ENCODE data around the gene MYO1D.
"Not testable (repeated sequence)": the region's sequence is repeated elsewhere in the genome, so short reads cannot be mapped to it uniquely, and the experiment has no call there.

MYO1D gene

GRCh38 chr17:32822996-32823395 lies 53.9 kb downstream of the MYO1D start:
- ChIA-PET CTCF (no interaction called here), POLR2A (no interaction called here)
- no peak overlapping the region for H3K4me3 ChIP-seq (ENCODE audit: low read depth, low read length)
- no peak for TF ChIP-seq CTCF (IDR thresholded peaks at IDR 0.05; ENCODE audit: insufficient read depth, low read length, missing control alignments)
- no peak for DNase-seq (ENCODE audit: low read depth, low spot score)

GRCh38 chr17:32821987-32822934 lies 54.7 kb downstream of the MYO1D start:
- H3K4me3 ChIP-seq (ENCODE audit: low read depth, low read length); CTCF ChIA-PET; POLR2A ChIA-PET; DNase-seq (ENCODE audit: low read depth, low spot score): not testable (repeated sequence)

DNA sequence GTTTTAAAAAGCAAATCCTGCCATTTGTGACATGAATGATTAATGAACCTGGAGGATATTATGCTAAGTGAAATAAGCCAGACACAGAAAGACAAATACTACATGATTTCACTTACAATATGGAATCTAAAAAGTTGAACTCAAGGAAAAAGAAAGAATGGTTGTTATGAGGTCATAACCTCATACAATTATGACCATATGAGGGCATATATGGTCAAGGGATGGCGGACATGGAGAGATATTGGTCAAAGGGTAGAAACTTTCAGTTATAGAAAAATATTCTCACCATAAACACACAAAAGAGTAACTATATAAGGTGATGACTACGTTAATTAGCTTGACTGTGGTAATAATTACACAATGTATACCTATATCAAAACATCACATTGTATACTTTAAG lies 56.5 kb downstream of the MYO1D start:
- H3K4me3 ChIP-seq (ENCODE audit: low read depth, low read length): no peak overlapping the region
- TF ChIP-seq CTCF (IDR thresholded peaks at IDR 0.05; ENCODE audit: insufficient read depth, low read length, missing control alignments): no peak
- no peak for DNase-seq (ENCODE audit: low read depth, low spot score)
- CTCF ChIA-PET: no interaction called here
- POLR2A ChIA-PET: no interaction called here

- CTCF ChIA-PET: no interaction called here
- POLR2A ChIA-PET: no interaction called here
Measured at GRCh38 chr17:32819787-32820186, 57.1 kb downstream of the MYO1D start.

DNA sequence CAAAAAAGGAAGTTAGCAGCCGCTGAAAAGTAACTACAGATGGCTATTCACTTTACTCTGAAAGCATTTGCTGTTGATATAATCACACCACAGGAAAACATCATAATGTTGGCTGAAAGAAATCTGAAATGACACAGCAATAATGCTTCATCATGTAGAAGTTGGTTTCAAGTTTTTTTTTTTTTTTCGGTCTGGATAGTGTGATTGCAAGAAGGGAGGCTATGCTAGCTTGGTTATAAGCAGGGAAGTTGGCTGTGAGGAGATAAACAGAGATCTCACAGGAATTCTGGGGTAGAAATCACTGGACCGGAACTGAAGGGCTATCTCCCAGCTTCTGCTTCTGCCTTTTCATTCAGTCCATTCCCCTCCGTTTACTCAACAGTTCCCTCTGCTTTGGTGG lies 57.9 kb downstream of the MYO1D start:
- ChIA-PET CTCF (no interaction called here), POLR2A (no interaction called here)
- H3K4me3 ChIP-seq (ENCODE audit: low read depth, low read length): no peak overlapping the region
- no peak for TF ChIP-seq CTCF (IDR thresholded peaks at IDR 0.05; ENCODE audit: insufficient read depth, low read length, missing control alignments)
- no peak for DNase-seq (ENCODE audit: low read depth, low spot score)

More at GRCh38 chr17:32819787-32820186, 57.1 kb downstream of the MYO1D start:
- no peak for DNase-seq (ENCODE audit: low read depth, low spot score)
- TF ChIP-seq CTCF (IDR thresholded peaks at IDR 0.05; ENCODE audit: insufficient read depth, low read length, missing control alignments): no peak
- H3K4me3 ChIP-seq (ENCODE audit: low read depth, low read length): no peak overlapping the region

GRCh38 chr17:32815460-32815859 lies 61.5 kb downstream of the MYO1D start:
- no peak for DNase-seq (ENCODE audit: low read depth, low spot score)
- H3K4me3 ChIP-seq (ENCODE audit: low read depth, low read length): no peak overlapping the region
- ChIA-PET CTCF (no interaction called here), POLR2A (no interaction called here)
- TF ChIP-seq CTCF (IDR thresholded peaks at IDR 0.05; ENCODE audit: insufficient read depth, low read length, missing control alignments): no peak

DNA sequence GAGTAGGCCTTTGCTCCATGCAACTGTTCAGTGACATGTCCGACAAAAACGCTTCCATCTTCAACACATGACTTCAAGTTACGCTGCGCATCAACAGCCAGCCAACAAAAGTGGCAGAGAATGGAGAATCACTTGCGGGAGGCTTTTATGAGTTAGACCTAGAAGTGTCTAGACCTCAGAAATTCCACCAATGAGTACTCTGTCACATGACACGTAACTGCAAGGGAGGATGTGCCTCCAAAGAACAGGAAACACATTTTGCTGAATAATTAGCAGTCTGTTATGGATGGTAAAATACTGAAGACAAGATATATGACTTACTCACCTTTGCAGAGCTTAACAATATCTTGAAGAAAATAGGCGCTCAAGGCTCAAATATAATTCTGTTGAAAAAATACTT lies 62.1 kb downstream of the MYO1D start:
- no peak for DNase-seq (ENCODE audit: low read depth, low spot score)
- ChIA-PET POLR2A (no interaction called here), CTCF (no interaction called here)
- no peak for TF ChIP-seq CTCF (IDR thresholded peaks at IDR 0.05; ENCODE audit: insufficient read depth, low read length, missing control alignments)
- H3K4me3 ChIP-seq (ENCODE audit: low read depth, low read length): no peak overlapping the region

Data from AG04449 (cell line).